K562 (cell line): ENCODE results near the gene CCDC184. TPM values are rescaled to one million over a fixed set of nuclear protein-coding genes. Genes with fewer than 3 reads are reported as not detected.

ENCODE experiments used
- BRD9 ChIP-seq: fragments of 450-650 bp; IDR thresholded peaks from 2 replicates; pipeline ENCODE4 v1.6.1; 2018; ENCODE audit warnings: low read depth; ENCODE audit not compliant: partially characterized antibody
- CBX3 ChIP-seq, 2 experiments: IDR thresholded peaks; 1 replicate in 1 of 2; 2 replicates in 1 of 2; pipeline ENCODE4 v1.6.1; 2012; ENCODE audit warnings: inconsistent platforms in 2 of 2, low read length in 2 of 2, borderline replicate concordance in 1 of 2, control low read depth in 1 of 2
- CHD4 ChIP-seq: fragments of 200-600 bp; sonication (generic); IDR thresholded peaks from 3 replicates; pipeline ENCODE4 v1.6.1; 2012; ENCODE audit warnings: low read depth, mild to moderate bottlenecking, mixed read lengths, low read length, inconsistent platforms; ENCODE audit not compliant: insufficient read depth, insufficient replicate concordance, poor library complexity, severe bottlenecking
- DACH1 ChIP-seq: fragments of 450-650 bp; IDR thresholded peaks from 2 replicates; pipeline ENCODE4 v1.6.1; 2018; ENCODE audit not compliant: partially characterized antibody
- ESRRB ChIP-seq: fragments of 250-450 bp; sonication (Bioruptor Pico); IDR thresholded peaks from 2 replicates; pipeline ENCODE4 v1.5.0; 2020; ENCODE audit warnings: mild to moderate bottlenecking, moderate library complexity, borderline replicate concordance
- HDAC2 ChIP-seq: fragments of 450-650 bp; IDR thresholded peaks from 2 replicates; pipeline ENCODE4 v1.6.1; 2016; ENCODE audit warnings: mild to moderate bottlenecking
- HDGF ChIP-seq: fragments of 450-650 bp; IDR thresholded peaks from 2 replicates; pipeline ENCODE4 v1.6.1; 2016
- JUND ChIP-seq, 2 experiments: IDR thresholded peaks; 2 replicates in 1 of 2; 3 replicates in 1 of 2; pipeline ENCODE4 v1.6.1; 2011; ENCODE audit warnings: borderline replicate concordance in 2 of 2, low read depth in 2 of 2, low read length in 2 of 2, improper control_type of control experiment in 1 of 2, missing biosample characterization in 1 of 2, missing genetic modification characterization in 1 of 2, missing genetic modification reagents in 1 of 2
- NR3C1 ChIP-seq: sonication (generic); formaldehyde crosslinking; IDR thresholded peaks from 2 replicates; pipeline ENCODE4 v1.8.1; 2022; ENCODE audit warnings: missing genetic modification reagents
- PTBP1 ChIP-seq: fragments of 200-400 bp; formaldehyde crosslinking; IDR thresholded peaks from 2 replicates; pipeline ENCODE4 v1.6.1; 2017; ENCODE audit warnings: low read depth, low read length
- RBM14 ChIP-seq: fragments of 200-400 bp; formaldehyde crosslinking; IDR thresholded peaks from 2 replicates; pipeline ENCODE4 v1.6.1; 2018; ENCODE audit warnings: low read depth, mild to moderate bottlenecking, low read length, moderate library complexity, borderline replicate concordance; ENCODE audit not compliant: insufficient read depth
- SRSF9 ChIP-seq: fragments of 200-400 bp; formaldehyde crosslinking; IDR thresholded peaks from 2 replicates; pipeline ENCODE4 v1.6.1; 2017; ENCODE audit warnings: low read depth, low read length, borderline replicate concordance
- ZFP36 ChIP-seq: fragments of 150-350 bp; IDR thresholded peaks from 2 replicates; pipeline ENCODE4 v1.6.1; 2018; ENCODE audit warnings: low read length, low read depth; ENCODE audit not compliant: partially characterized antibody
- ZNF143 ChIP-seq: sonication (generic); formaldehyde crosslinking; IDR thresholded peaks from 2 replicates; pipeline ENCODE4 v1.9.0; 2022; ENCODE audit warnings: mild to moderate bottlenecking, missing genetic modification reagents
- ZNF655 ChIP-seq: fragments of 250-450 bp; sonication (Bioruptor Pico); IDR thresholded peaks from 2 replicates; pipeline ENCODE4 v1.5.0; 2021
- polyA plus RNA-seq, 8 experiments: library from polyadenylated mRNA; depleted of rRNA in 4 of 8; stranded (reverse) in 5 of 8; unstranded in 3 of 8; fragments of >200 nt; fragmentation: Nextera tagmentation in 2 of 8; fragmentation: Illumina TruSeq in 1 of 8; extraction: Ambion mirVana in 2 of 8; extraction: Trizol in 1 of 8; gene quantifications; 2 replicates each; pipeline versions ENCODE4 v1.2.1 to v1.2.3, GENCODE V29; 2011 to 2014; ENCODE audit warnings: inconsistent platforms in 1 of 8, missing spikeins in 1 of 8
- total RNA-seq, 7 experiments: library from RNA; depleted of rRNA in 6 of 7; stranded (reverse); fragments of >200 nt in 6 of 7; fragmentation: Illumina TruSeq in 2 of 7; extraction: Trizol in 2 of 7; gene quantifications; 2 replicates each; pipeline versions ENCODE4 v1.2.1 to v1.2.3, GENCODE V29; 2011 to 2021; ENCODE audit warnings: low replicate concordance in 1 of 7
- TF ChIP-seq, protein P1 (sequence below), 2 experiments: fragments of 250-450 bp in 1 of 2; fragments of 450-650 bp in 1 of 2; sonication (Bioruptor Pico) in 1 of 2; IDR thresholded peaks; 2 replicates each; pipeline versions ENCODE4 v1.6.1 to v1.8.0; 2016 to 2021; ENCODE audit warnings: mild to moderate bottlenecking in 2 of 2, moderate library complexity in 2 of 2, missing compliant biosample characterization in 1 of 2, missing genetic modification characterization in 1 of 2
- TF ChIP-seq, protein P2 (sequence below): IDR thresholded peaks from 2 replicates; pipeline ENCODE4 v1.6.1; 2012; ENCODE audit warnings: low read depth, low read length, improper control_type of control experiment, borderline replicate concordance
- TF ChIP-seq, protein P3 (sequence below), 2 experiments: fragments of 450-650 bp; conservative IDR thresholded peaks; 2 replicates each; pipeline ENCODE4 v1.6.1; 2017; ENCODE audit warnings: mild to moderate bottlenecking in 2 of 2, moderate library complexity in 2 of 2

CCDC184 gene
- total and polyA plus RNA-seq, 9 of the 15 experiments (the other 6 are each of a cell fraction or from before 2014, with no cell fraction given) = 0.09 TPM; not detected in 8

- TF ChIP-seq ZNF655 (CRISPR knock-in tag) (no peak), RBM14 (0 out of 2 replicates have a peak, but pooled peaks have one; percentile 68), PTBP1 (no peak), HDAC2 (peak; percentile 79; the same call in 1 of the 2 replicates), ESRRB (CRISPR knock-in tag) (no peak), JUND (IDR thresholded peaks at IDR 0.05; ENCODE audit: borderline replicate concordance, low read depth, low read length) (no peak), JUND (tag; IDR thresholded peaks at IDR 0.05; ENCODE audit: borderline replicate concordance, low read depth, low read length) (no peak), ZNF143 (CRISPR knock-in tag) (no peak), SRSF9 (no peak), ZFP36 (no peak), DACH1 (no peak), CBX3 (IDR thresholded peaks at IDR 0.05; ENCODE audit: borderline replicate concordance in 1 of 2, low read length in 2 of 2) (no peak), NR3C1 (CRISPR knock-in tag) (no peak), HDGF (no peak), BRD9 (no peak), CHD4 (no peak)
- TF ChIP-seq, protein P1, sequence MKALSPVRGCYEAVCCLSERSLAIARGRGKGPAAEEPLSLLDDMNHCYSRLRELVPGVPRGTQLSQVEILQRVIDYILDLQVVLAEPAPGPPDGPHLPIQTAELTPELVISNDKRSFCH (CRISPR knock-in tag; IDR thresholded peaks at IDR 0.05) = no peak
- TF ChIP-seq, protein P1 (tag; IDR thresholded peaks at IDR 0.05) = no peak
- TF ChIP-seq, protein P2, sequence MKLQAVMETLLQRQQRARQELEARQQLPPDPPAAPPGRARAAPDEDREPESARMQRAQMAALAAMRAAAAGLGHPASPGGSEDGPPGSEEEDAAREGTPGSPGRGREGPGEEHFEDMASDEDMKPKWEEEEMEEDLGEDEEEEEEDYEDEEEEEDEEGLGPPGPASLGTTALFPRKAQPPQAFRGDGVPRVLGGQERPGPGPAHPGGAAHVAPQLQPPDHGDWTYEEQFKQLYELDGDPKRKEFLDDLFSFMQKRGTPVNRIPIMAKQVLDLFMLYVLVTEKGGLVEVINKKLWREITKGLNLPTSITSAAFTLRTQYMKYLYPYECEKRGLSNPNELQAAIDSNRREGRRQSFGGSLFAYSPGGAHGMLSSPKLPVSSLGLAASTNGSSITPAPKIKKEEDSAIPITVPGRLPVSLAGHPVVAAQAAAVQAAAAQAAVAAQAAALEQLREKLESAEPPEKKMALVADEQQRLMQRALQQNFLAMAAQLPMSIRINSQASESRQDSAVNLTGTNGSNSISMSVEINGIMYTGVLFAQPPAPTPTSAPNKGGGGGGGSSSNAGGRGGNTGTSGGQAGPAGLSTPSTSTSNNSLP = no peak
- TF ChIP-seq, protein P3, sequence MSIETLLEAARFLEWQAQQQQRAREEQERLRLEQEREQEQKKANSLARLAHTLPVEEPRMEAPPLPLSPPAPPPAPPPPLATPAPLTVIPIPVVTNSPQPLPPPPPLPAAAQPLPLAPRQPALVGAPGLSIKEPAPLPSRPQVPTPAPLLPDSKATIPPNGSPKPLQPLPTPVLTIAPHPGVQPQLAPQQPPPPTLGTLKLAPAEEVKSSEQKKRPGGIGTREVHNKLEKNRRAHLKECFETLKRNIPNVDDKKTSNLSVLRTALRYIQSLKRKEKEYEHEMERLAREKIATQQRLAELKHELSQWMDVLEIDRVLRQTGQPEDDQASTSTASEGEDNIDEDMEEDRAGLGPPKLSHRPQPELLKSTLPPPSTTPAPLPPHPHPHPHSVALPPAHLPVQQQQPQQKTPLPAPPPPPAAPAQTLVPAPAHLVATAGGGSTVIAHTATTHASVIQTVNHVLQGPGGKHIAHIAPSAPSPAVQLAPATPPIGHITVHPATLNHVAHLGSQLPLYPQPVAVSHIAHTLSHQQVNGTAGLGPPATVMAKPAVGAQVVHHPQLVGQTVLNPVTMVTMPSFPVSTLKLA (conservative IDR thresholded peaks at IDR 0.05) = no peak
These were observed at the start of gene CCDC184 (continued) for GRCh38 chr12:48183091-48183875.
